22Rv1 (cell line): ENCODE measurements around the gene ING1.

ENCODE experiments used
- ZFX ChIP-seq: fragments of 450-650 bp; IDR thresholded peaks from 2 replicates; pipeline ENCODE4 v1.6.1; 2017; ENCODE audit warnings: antibody characterized with exemption, borderline replicate concordance
- TF ChIP-seq, protein P1 (sequence below): fragments of 450-650 bp; IDR thresholded peaks from 2 replicates; pipeline ENCODE4 v1.5.1; 2017; ENCODE audit warnings: mild to moderate bottlenecking

DNA sequence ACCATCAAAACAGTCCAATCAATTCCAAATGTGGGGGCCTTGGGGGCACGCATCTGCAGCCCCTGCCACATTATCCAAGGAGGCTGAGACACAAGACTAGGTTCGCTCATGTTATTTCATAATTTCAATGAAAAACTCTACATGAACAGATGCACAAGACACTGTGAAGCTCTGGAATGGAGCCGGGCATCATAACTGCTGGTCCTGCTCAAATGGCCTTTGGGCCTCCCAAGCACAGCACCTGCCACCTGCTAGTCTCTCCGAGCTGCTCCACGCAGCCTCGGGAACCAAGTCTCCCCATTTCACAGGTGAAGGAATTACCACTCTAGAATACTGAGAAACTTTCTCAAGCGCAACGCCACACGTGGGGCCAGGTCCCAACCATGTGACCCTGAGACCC lies 24.5 kb upstream of the ING1 start:
- TF ChIP-seq, protein P1, sequence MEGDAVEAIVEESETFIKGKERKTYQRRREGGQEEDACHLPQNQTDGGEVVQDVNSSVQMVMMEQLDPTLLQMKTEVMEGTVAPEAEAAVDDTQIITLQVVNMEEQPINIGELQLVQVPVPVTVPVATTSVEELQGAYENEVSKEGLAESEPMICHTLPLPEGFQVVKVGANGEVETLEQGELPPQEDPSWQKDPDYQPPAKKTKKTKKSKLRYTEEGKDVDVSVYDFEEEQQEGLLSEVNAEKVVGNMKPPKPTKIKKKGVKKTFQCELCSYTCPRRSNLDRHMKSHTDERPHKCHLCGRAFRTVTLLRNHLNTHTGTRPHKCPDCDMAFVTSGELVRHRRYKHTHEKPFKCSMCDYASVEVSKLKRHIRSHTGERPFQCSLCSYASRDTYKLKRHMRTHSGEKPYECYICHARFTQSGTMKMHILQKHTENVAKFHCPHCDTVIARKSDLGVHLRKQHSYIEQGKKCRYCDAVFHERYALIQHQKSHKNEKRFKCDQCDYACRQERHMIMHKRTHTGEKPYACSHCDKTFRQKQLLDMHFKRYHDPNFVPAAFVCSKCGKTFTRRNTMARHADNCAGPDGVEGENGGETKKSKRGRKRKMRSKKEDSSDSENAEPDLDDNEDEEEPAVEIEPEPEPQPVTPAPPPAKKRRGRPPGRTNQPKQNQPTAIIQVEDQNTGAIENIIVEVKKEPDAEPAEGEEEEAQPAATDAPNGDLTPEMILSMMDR: no peak
- TF ChIP-seq ZFX: no peak
